ENCODE results near the gene DCST2. TPM values are rescaled to one million over a fixed set of nuclear protein-coding genes. Genes with fewer than 3 reads are reported as not detected.
A peak's percentile ranks its signal among the peaks of the same experiment; 100 is the strongest.

Gene DCST2
- total and polyA plus RNA-seq, 10 of the 15 experiments (the other 5 are each of a cell fraction or from before 2014, with no cell fraction given): 0.33 to 0.41 (median 0.36) TPM; not detected in 7

- TF ChIP-seq, protein P1, sequence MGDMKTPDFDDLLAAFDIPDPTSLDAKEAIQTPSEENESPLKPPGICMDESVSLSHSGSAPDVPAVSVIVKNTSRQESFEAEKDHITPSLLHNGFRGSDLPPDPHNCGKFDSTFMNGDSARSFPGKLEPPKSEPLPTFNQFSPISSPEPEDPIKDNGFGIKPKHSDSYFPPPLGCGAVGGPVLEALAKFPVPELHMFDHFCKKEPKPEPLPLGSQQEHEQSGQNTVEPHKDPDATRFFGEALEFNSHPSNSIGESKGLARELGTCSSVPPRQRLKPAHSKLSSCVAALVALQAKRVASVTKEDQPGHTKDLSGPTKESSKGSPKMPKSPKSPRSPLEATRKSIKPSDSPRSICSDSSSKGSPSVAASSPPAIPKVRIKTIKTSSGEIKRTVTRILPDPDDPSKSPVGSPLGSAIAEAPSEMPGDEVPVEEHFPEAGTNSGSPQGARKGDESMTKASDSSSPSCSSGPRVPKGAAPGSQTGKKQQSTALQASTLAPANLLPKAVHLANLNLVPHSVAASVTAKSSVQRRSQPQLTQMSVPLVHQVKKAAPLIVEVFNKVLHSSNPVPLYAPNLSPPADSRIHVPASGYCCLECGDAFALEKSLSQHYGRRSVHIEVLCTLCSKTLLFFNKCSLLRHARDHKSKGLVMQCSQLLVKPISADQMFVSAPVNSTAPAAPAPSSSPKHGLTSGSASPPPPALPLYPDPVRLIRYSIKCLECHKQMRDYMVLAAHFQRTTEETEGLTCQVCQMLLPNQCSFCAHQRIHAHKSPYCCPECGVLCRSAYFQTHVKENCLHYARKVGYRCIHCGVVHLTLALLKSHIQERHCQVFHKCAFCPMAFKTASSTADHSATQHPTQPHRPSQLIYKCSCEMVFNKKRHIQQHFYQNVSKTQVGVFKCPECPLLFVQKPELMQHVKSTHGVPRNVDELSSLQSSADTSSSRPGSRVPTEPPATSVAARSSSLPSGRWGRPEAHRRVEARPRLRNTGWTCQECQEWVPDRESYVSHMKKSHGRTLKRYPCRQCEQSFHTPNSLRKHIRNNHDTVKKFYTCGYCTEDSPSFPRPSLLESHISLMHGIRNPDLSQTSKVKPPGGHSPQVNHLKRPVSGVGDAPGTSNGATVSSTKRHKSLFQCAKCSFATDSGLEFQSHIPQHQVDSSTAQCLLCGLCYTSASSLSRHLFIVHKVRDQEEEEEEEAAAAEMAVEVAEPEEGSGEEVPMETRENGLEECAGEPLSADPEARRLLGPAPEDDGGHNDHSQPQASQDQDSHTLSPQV (IDR thresholded peaks at IDR 0.05): no peak
- peak; percentile 81; the same call in 1 of the 2 replicates for TF ChIP-seq ZBTB33 (IDR thresholded peaks at IDR 0.05)
- TF ChIP-seq ZNF207 (IDR thresholded peaks at IDR 0.05; ENCODE audit: borderline replicate concordance): peak; percentile 80
- peak; percentile 97 for TF ChIP-seq CEBPZ (IDR thresholded peaks at IDR 0.05; ENCODE audit: low read depth, low read length)
- no peak for TF ChIP-seq BCLAF1 (IDR thresholded peaks at IDR 0.05)
- peak in 1 of 2 experiments; percentile 20; a peak in 1 of 4 replicates for TF ChIP-seq BHLHE40 (IDR thresholded peaks at IDR 0.05; ENCODE audit: borderline replicate concordance in 1 of 2, low read depth in 2 of 2, low read length in 1 of 2)
- no peak; the same call in 1 of the 2 replicates for TF ChIP-seq RCOR1 (conservative IDR thresholded peaks at IDR 0.05; ENCODE audit: low read depth, low read length)
- no peak for TF ChIP-seq CUX1 (IDR thresholded peaks at IDR 0.05; ENCODE audit: insufficient replicate concordance, low read depth, low read length)
- no peak for TF ChIP-seq SREBF1 (IDR thresholded peaks at IDR 0.05; ENCODE audit: low read length)
Observed at GRCh38 chr1:154982897-154983648, 50.5 kb downstream of the DCST2 start, which contains the start of gene FLAD1 (continued).
